ENCODE results near the gene SLCO1B3. TPM values are rescaled to one million over a fixed set of nuclear protein-coding genes. Genes with fewer than 3 reads are reported as not detected.

Gene SLCO1B3
- total RNA-seq, 1 donor from 2014 or later = not detected

GRCh38 chr12:20830456-20830855 lies 20.0 kb downstream of the SLCO1B3 start:
- Mint-ChIP-seq H3K9me3 (ENCODE audit: unreplicated experiment) (no peaks in the 10 kb centered on the region), H3K4me3 (ENCODE audit: unreplicated experiment) (no peak overlapping the region), H3K36me3 (ENCODE audit: unreplicated experiment) (no peaks in the 10 kb centered on the region), H3K27ac (ENCODE audit: unreplicated experiment) (no peak overlapping the region), H3K27me3 (ENCODE audit: unreplicated experiment) (no peaks in the 10 kb centered on the region), H3K4me1 (ENCODE audit: low read depth, unreplicated experiment) (no peaks in the 10 kb centered on the region)
- no peak for DNase-seq
- TF ChIP-seq CTCF (IDR thresholded peaks at IDR 0.05; ENCODE audit: partially characterized antibody, unreplicated experiment) = no peak

GRCh38 chr12:20832911-20833310 lies 22.4 kb downstream of the SLCO1B3 start:
- Mint-ChIP-seq H3K27me3 (ENCODE audit: unreplicated experiment) (no peaks in the 10 kb centered on the region), H3K4me1 (ENCODE audit: low read depth, unreplicated experiment) (no peaks in the 10 kb centered on the region), H3K27ac (ENCODE audit: unreplicated experiment) (no peak overlapping the region), H3K36me3 (ENCODE audit: unreplicated experiment) (no peaks in the 10 kb centered on the region), H3K4me3 (ENCODE audit: unreplicated experiment) (no peak overlapping the region), H3K9me3 (ENCODE audit: unreplicated experiment) (no peaks in the 10 kb centered on the region)
- no peak for DNase-seq
- no peak for TF ChIP-seq CTCF (IDR thresholded peaks at IDR 0.05; ENCODE audit: partially characterized antibody, unreplicated experiment)

- Mint-ChIP-seq H3K4me1 (ENCODE audit: low read depth, unreplicated experiment) (no peaks in the 10 kb centered on the region), H3K27me3 (ENCODE audit: unreplicated experiment) (no peaks in the 10 kb centered on the region), H3K4me3 (ENCODE audit: unreplicated experiment) (no peak overlapping the region), H3K27ac (ENCODE audit: unreplicated experiment) (no peak overlapping the region), H3K9me3 (ENCODE audit: unreplicated experiment) (no peaks in the 10 kb centered on the region), H3K36me3 (ENCODE audit: unreplicated experiment) (no peaks in the 10 kb centered on the region)
- DNase-seq = no peak
- no peak for TF ChIP-seq CTCF (IDR thresholded peaks at IDR 0.05; ENCODE audit: partially characterized antibody, unreplicated experiment)
Observed at GRCh38 chr12:20852649-20853048, 42.1 kb downstream of the SLCO1B3 start.

- Mint-ChIP-seq H3K9me3 (ENCODE audit: unreplicated experiment) (no peaks in the 10 kb centered on the region), H3K4me1 (ENCODE audit: low read depth, unreplicated experiment) (no peaks in the 10 kb centered on the region), H3K36me3 (ENCODE audit: unreplicated experiment) (no peaks in the 10 kb centered on the region), H3K4me3 (ENCODE audit: unreplicated experiment) (no peak overlapping the region), H3K27me3 (ENCODE audit: unreplicated experiment) (no peaks in the 10 kb centered on the region), H3K27ac (ENCODE audit: unreplicated experiment) (no peak overlapping the region)
- no peak for TF ChIP-seq CTCF (IDR thresholded peaks at IDR 0.05; ENCODE audit: partially characterized antibody, unreplicated experiment)
- no peak for DNase-seq
Observed at GRCh38 chr12:20863056-20863455, 52.6 kb downstream of the SLCO1B3 start.

GRCh38 chr12:20865873-20866272 lies 55.4 kb downstream of the SLCO1B3 start:
- no peak overlapping the region for H3K4me3 Mint-ChIP-seq (ENCODE audit: unreplicated experiment)
- TF ChIP-seq CTCF (IDR thresholded peaks at IDR 0.05; ENCODE audit: partially characterized antibody, unreplicated experiment) = no peak
- no peaks in the 10 kb centered on the region for H3K4me1 Mint-ChIP-seq (ENCODE audit: low read depth, unreplicated experiment)
- H3K27ac Mint-ChIP-seq (ENCODE audit: unreplicated experiment) = no peak overlapping the region
- DNase-seq = no peak
- H3K9me3 Mint-ChIP-seq (ENCODE audit: unreplicated experiment) = no peaks in the 10 kb centered on the region
- no peaks in the 10 kb centered on the region for H3K36me3 Mint-ChIP-seq (ENCODE audit: unreplicated experiment)
- H3K27me3 Mint-ChIP-seq (ENCODE audit: unreplicated experiment) = no peaks in the 10 kb centered on the region

All from glutamatergic neuron (in vitro differentiated cells).